GM12874 (cell line): ENCODE data around the gene SCN9A.

Source experiments
- TF ChIP-seq, protein P1 (sequence below): IDR thresholded peaks from 2 replicates; pipeline ENCODE4 v1.5.1; 2011; ENCODE audit warnings: low read depth, mild to moderate bottlenecking, control low read depth, low read length, moderate library complexity; ENCODE audit not compliant: insufficient read depth

Gene SCN9A

DNA sequence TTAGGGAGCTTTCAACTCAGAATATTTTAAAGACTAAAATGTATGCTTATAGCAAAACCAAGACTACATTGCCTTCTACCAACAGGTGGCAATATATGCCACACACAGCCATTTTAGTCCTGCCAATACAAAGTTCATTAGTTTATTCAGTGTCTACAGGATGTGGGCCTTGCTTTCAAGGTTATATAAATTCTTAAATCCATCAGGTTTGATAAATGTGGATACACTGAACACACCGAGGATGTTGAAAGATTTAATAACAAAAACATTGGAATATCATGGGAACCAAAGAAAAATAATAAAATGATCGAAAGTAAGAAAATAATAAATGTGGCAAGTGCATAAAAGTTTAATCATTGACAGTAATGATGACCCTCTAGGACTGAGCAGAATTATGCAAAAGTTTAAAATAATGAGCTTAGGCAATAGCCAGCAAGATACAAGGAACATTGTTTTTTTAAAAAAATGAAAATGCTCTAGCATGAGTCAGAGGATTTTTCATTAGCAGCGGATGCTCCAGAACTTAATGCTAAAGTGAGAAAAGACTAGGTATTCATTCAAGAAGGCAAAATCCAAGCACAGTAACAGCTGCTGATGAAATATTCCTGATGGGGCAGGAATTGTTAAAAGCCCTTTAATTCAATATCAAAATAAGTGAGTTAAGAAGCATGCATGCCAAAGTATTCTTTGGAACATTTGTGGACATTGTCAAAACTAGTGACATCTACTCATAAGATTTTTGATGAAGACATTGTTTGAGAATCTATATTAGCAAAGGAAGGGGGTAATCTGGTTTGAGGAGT lies 14.2 kb downstream of the SCN9A start:
- TF ChIP-seq, protein P1, sequence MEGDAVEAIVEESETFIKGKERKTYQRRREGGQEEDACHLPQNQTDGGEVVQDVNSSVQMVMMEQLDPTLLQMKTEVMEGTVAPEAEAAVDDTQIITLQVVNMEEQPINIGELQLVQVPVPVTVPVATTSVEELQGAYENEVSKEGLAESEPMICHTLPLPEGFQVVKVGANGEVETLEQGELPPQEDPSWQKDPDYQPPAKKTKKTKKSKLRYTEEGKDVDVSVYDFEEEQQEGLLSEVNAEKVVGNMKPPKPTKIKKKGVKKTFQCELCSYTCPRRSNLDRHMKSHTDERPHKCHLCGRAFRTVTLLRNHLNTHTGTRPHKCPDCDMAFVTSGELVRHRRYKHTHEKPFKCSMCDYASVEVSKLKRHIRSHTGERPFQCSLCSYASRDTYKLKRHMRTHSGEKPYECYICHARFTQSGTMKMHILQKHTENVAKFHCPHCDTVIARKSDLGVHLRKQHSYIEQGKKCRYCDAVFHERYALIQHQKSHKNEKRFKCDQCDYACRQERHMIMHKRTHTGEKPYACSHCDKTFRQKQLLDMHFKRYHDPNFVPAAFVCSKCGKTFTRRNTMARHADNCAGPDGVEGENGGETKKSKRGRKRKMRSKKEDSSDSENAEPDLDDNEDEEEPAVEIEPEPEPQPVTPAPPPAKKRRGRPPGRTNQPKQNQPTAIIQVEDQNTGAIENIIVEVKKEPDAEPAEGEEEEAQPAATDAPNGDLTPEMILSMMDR: peak; percentile 18; the same call in 1 of the 2 replicates

DNA sequence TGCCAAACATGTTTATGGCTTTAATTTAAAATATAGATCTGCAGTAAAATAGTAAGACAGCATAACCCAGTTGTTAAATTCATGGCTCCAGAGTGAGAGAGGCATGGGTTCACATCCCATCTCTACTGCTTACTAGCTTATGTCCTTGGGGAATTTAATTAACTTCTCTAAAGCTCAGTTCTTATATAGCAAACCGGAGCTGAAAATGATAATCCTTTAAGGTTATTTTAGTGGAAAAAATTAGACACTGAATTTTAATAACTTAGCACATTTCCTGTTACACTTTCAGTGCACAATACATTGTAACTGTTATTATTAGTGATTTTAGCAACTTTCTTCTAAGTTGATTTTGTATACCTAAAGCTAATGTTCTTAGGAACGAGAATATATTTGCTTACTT lies 14.8 kb downstream of the SCN9A start:
- TF ChIP-seq, protein P1: no peak

DNA sequence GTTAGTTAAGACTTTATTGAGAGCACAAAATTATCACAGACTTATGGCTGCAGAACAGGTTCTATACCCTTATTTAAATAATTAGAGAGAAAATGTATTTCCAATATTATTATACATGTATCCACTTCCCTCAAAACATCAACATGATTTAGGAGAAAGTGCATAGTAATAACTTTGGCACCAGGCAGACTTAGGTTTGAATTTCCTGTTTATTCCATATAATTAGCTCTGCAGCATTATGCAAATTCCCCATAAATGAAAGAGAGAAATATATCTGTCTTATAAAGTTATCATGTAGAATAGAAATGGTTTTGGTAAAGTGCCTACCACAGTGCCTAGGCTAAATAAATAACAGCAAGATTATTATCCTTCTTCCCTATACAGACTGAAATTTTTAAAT lies 15.3 kb downstream of the SCN9A start:
- TF ChIP-seq, protein P1: no peak

DNA sequence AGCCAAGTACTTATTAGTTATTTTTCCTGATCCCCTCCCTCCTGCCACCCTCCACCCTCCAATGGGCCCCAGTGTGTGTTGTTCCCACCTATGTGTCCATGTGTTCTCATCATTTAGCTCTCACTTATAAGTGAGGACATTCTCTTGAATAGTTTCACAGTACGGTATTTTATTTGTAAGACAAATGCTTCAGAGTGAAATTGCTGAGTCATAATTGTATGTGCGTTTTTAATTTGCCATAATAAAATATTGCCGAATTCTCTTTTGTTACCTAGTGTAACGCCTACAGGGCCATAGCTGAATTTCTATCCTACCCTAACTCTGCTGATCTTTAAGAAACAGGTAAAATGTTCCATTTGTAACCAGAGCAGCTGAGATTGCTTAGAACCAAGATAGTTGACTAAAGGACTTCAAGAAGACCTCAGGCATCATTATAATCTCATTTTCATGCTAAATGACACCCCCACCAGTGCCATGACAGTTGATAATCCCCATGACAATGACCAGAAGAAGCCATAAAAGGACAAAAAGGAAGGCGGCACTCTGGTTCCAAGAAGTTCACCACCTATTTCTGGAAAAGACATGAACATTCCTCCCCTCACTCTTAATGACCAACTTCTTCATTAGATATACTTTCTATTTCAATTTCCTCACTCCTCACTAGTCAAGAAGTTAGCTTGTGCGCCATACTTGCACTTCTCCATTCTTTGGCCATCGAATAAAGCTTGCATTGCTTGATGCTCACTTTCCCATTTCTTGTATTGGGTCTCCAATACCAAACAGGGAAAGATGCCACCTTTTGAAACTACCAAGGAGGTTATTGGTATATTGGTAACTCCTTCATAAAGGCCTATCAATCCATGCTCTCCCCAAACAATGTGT lies 18.4 kb downstream of the SCN9A start:
- TF ChIP-seq, protein P1: no peak

DNA sequence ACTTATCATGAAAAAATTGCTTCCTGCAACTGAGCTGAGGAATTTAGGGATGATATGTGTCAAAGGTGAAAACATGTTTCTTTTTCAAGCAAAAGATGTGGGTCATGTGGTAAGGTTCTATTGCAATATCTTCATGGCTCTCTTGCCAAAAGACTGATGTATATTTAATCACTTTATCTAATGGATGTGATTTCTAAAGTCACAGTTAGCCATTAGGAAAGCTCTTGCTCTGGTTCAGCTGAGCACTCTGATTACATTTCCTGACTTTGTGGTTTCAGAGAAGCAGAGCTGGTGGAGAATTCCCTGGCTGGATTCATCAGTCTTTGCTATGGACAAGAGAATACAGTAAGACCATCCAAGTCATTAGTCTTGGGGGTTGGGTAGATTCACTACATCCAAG lies 24.4 kb downstream of the SCN9A start:
- TF ChIP-seq, protein P1: no peak

DNA sequence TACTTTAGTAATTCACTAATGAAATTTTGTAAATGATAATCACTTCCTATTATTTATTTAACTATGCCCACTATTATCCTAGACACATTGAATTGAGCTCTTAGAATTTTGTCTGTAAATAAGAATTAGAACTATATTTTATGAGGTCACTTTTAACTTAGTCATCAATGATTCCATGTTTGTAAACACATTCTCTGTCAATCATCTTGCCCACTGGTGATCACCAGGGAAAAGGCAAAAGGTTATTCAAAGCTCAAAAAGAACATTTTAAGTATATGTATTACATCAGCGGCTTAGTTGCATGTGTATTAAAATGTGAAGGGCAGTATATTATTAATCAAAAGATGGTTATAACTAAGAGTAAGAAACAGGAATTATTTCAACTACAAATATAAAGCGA lies 25.2 kb downstream of the SCN9A start:
- TF ChIP-seq, protein P1: no peak
